ENCODE data around the gene ENAH. TPM values are rescaled to one million over a fixed set of nuclear protein-coding genes. Genes with fewer than 3 reads are reported as not detected.

The ENAH gene
- total RNA-seq, 1 experiment from 2014 or later, result 216 TPM

DNA sequence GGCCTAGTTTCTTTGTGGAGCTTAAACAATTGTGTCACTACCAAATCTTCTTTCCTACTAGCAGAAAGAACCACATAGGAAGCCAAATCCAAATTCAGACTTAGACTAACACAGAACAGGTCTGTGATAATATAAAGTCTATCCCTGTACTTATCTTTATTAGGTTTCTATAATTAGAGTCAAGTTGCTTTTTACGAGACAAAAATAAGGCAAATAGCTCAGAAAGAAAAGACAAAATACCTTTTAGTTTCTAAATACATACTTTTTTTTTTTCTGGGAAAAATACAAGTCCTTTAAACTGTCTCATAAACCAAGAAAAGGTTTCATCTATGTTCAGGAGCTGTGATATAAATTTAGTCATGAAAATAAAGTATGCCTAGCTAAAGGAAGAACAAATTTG, 146.2 kb downstream of the ENAH start:
- Histone ChIP-seq H3K27me3 (replicated peaks) (no peaks in the 10 kb centered on the region), H3K36me3 (peaks cover 33% of the 10 kb centered on the region), H3K4me1 (replicated peaks) (peaks cover 17% of the 10 kb centered on the region), H3K27ac (no peak overlapping the region), H3K4me3 (no peak overlapping the region), H3K9me3 (replicated peaks) (no peaks in the 10 kb centered on the region)
- no peak for DNase-seq (ENCODE audit: low read depth in 1 of 2, low spot score in 2 of 2)

DNA sequence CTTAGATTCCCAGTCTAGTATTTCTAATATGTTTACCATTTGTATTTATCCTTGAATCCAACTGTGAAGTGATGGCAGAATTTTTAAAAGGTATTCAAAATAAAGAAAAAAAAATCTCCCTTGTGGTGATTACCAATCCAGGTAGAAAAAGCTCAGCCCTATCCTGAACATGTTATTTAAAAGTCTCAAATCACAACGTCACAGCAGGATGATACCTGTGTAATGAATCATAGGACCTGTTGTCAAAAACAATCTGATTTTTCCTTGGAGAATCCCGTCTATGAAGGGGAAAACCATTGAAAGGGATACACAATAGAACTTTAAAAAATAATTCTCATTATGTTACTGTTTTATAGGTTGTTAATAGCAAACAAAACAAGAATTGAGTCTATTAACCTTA, 148.1 kb downstream of the ENAH start:
- Histone ChIP-seq H3K9me3 (replicated peaks) (no peaks in the 10 kb centered on the region), H3K27me3 (replicated peaks) (no peaks in the 10 kb centered on the region), H3K4me3 (no peak overlapping the region), H3K36me3 (peaks cover 32% of the 10 kb centered on the region), H3K4me1 (replicated peaks) (peaks cover 12% of the 10 kb centered on the region), H3K27ac (no peak overlapping the region)
- no peak for DNase-seq (ENCODE audit: low read depth in 1 of 2, low spot score in 2 of 2)

DNA sequence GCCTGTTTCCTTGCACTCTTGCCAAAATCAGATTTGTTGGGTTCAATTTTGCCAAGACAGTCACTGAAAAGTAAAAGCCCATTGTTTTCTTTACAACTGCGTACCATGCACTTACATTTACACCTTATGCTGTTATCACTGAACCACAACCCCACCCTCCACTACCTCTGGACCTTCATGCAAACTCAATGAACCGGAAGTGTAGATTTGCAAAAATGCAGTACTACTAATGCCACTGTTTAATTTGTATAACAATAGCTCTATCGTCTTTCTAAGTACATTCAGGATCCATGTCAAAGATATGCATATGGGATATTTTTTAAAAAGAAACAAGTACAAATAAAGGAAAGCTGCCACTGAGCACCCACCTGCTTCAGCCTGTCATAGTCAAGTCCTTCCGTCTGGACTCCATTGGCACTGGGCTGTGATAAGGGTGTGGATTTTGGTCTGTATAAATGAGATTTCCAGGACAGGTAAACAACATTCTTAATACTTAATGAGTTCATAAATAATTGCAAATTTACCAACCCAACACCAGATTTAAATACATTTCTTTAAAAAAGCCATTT, 152.2 kb downstream of the ENAH start:
- H3K4me3 ChIP-seq, result no peak overlapping the region
- peaks cover 44% of the 10 kb centered on the region for H3K36me3 ChIP-seq
- no peaks in the 10 kb centered on the region for H3K4me1 ChIP-seq (replicated peaks)
- H3K27ac ChIP-seq, result no peak overlapping the region
- no peaks in the 10 kb centered on the region for H3K27me3 ChIP-seq (replicated peaks)
- H3K9me3 ChIP-seq (replicated peaks), result no peaks in the 10 kb centered on the region
- DNase-seq (ENCODE audit: low read depth in 1 of 2, low spot score in 2 of 2), result no peak

GRCh38 chr1:225498549-225499136, 154.3 kb downstream of the ENAH start:
- DNase-seq (ENCODE audit: low read depth in 1 of 2, low spot score in 2 of 2), result no peak
- Histone ChIP-seq H3K4me1 (replicated peaks) (no peaks in the 10 kb centered on the region), H3K27ac (no peak overlapping the region), H3K36me3 (peaks cover 41% of the 10 kb centered on the region), H3K4me3 (no peak overlapping the region), H3K9me3 (replicated peaks) (no peaks in the 10 kb centered on the region), H3K27me3 (replicated peaks) (no peaks in the 10 kb centered on the region)

GRCh38 chr1:225494789-225495359, 158.0 kb downstream of the ENAH start:
- Histone ChIP-seq H3K27me3 (replicated peaks) (no peaks in the 10 kb centered on the region), H3K4me3 (no peak overlapping the region), H3K27ac (no peak overlapping the region), H3K36me3 (peaks cover 33% of the 10 kb centered on the region), H3K9me3 (replicated peaks) (no peaks in the 10 kb centered on the region), H3K4me1 (replicated peaks) (no peaks in the 10 kb centered on the region)
- DNase-seq (ENCODE audit: low read depth in 1 of 2, low spot score in 2 of 2), result no peak

GRCh38 chr1:225493591-225494246, 159.2 kb downstream of the ENAH start:
- H3K36me3 ChIP-seq, result peaks cover 24% of the 10 kb centered on the region

DNA sequence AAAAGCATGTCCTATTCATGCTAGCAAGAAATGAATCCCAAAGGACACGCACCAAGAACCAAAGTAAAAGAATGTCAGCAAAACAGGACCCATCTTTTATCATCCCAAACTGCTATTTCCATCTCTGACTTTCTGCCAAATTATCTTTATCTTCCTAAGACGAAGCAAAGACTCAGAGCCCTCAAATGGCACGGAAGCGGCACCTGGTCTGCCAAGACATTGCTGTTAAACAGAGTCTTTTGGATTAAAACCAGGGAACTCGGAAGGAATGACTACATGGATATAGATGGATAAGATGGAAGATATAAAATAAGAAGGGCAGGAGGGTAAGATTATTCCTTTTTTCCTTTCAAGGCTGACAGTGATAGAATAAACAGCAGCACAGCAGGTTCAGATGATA, 164.2 kb downstream of the ENAH start:
- Histone ChIP-seq H3K9me3 (replicated peaks) (no peaks in the 10 kb centered on the region), H3K27me3 (replicated peaks) (no peaks in the 10 kb centered on the region), H3K4me1 (replicated peaks) (no peaks in the 10 kb centered on the region), H3K4me3 (no peak overlapping the region), H3K27ac (no peak overlapping the region), H3K36me3 (no peaks in the 10 kb centered on the region)
- no peak for DNase-seq (ENCODE audit: low read depth in 1 of 2, low spot score in 2 of 2)

More at GRCh38 chr1:225493591-225494246, 159.2 kb downstream of the ENAH start:
- H3K27me3 ChIP-seq (replicated peaks), result no peaks in the 10 kb centered on the region
- no peaks in the 10 kb centered on the region for H3K9me3 ChIP-seq (replicated peaks)
- DNase-seq (ENCODE audit: low read depth in 1 of 2, low spot score in 2 of 2), result no peak
- H3K27ac ChIP-seq, result no peak overlapping the region
- H3K4me1 ChIP-seq (replicated peaks), result no peaks in the 10 kb centered on the region
- no peak overlapping the region for H3K4me3 ChIP-seq

DNA sequence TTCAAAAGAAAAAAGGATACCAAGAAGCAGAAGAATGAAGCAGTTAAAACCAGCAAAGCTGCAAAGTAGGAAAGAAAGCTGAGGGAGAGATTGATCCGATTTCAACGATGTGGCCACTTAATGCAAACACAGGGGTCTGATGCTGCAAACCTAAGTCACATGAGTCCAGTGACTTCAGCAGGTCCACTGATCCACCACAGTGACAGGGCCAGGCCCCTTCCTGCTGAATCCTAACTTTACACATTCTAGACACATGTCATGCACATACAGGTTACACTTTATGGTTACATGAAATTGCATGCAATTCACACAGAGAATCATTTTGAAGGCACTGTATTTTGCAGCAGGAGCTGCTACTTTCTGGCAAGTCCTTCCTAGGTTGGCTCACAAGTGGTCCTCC, 166.1 kb downstream of the ENAH start:
- H3K27me3 ChIP-seq (replicated peaks), result no peaks in the 10 kb centered on the region
- H3K36me3 ChIP-seq, result no peaks in the 10 kb centered on the region
- no peak overlapping the region for H3K27ac ChIP-seq
- no peaks in the 10 kb centered on the region for H3K9me3 ChIP-seq (replicated peaks)
- no peak for DNase-seq (ENCODE audit: low read depth in 1 of 2, low spot score in 2 of 2)
- H3K4me3 ChIP-seq, result no peak overlapping the region
- peaks cover 6% of the 10 kb centered on the region; the same call in 1 of the 2 replicates for H3K4me1 ChIP-seq (replicated peaks)

DNA sequence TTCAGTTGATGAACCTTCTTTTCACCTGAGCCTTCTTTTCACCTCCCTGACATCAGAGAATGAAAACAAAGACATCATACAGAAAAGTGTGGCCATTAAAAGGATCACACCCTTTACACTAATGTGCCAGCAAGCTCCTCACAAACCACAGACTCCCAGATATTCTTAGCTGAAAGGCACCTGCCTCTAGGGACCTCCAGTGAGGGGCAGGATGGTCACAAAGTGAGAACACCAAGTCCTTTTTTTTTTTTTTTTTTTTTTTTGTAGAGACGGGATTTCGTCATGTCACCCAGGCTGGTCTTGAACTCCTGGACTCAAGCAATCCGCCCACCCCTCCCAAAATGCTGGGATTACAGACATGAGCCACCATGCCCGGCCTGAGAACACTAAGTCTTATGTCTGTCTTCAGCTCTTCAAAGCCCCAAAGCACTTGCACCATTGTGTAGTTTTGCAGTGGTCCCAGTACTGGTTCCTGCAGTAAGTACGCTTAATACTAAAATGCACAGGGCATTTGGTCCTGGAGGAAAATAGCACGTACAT, 166.9 kb downstream of the ENAH start:
- H3K9me3 ChIP-seq (replicated peaks), result no peaks in the 10 kb centered on the region
- H3K4me1 ChIP-seq (replicated peaks), result peaks cover 6% of the 10 kb centered on the region; the same call in 1 of the 2 replicates
- no peak overlapping the region for H3K27ac ChIP-seq
- no peak for DNase-seq (ENCODE audit: low read depth in 1 of 2, low spot score in 2 of 2)
- H3K27me3 ChIP-seq (replicated peaks), result no peaks in the 10 kb centered on the region
- no peak overlapping the region for H3K4me3 ChIP-seq
- H3K36me3 ChIP-seq, result no peaks in the 10 kb centered on the region

DNA sequence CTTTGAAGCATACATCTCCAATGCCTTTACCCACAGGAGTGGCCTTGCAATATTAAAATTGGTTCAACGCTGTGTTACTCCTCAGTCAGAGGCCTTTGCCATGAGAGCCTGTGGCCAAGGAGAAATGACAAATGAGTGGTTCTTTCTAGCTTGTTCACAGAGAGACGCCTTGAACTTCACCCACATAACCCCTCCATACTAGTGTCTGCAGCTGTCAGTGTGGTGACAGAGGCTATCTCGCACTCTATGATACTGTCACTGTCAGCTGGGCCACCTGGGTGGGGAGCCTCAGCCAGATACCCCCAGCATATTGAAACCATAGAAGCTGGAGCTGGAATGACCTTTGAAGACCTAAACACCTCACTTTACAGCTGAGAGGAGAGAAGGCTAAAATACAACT, 167.7 kb downstream of the ENAH start:
- Histone ChIP-seq H3K36me3 (no peaks in the 10 kb centered on the region), H3K27ac (no peak overlapping the region), H3K4me1 (replicated peaks) (peaks cover 6% of the 10 kb centered on the region; the same call in 1 of the 2 replicates), H3K4me3 (no peak overlapping the region), H3K9me3 (replicated peaks) (no peaks in the 10 kb centered on the region), H3K27me3 (replicated peaks) (no peaks in the 10 kb centered on the region)
- DNase-seq (ENCODE audit: low read depth in 1 of 2, low spot score in 2 of 2), result no peak

GRCh38 chr1:225484657-225485214, 168.2 kb downstream of the ENAH start:
- DNase-seq (ENCODE audit: low read depth in 1 of 2, low spot score in 2 of 2), result no peak
- H3K4me1 ChIP-seq (replicated peaks), result peaks cover 6% of the 10 kb centered on the region; the same call in 1 of the 2 replicates
- H3K27ac ChIP-seq, result no peak overlapping the region
- no peaks in the 10 kb centered on the region for H3K36me3 ChIP-seq
- no peaks in the 10 kb centered on the region for H3K27me3 ChIP-seq (replicated peaks)
- H3K4me3 ChIP-seq, result no peak overlapping the region
- no peaks in the 10 kb centered on the region for H3K9me3 ChIP-seq (replicated peaks)

DNA sequence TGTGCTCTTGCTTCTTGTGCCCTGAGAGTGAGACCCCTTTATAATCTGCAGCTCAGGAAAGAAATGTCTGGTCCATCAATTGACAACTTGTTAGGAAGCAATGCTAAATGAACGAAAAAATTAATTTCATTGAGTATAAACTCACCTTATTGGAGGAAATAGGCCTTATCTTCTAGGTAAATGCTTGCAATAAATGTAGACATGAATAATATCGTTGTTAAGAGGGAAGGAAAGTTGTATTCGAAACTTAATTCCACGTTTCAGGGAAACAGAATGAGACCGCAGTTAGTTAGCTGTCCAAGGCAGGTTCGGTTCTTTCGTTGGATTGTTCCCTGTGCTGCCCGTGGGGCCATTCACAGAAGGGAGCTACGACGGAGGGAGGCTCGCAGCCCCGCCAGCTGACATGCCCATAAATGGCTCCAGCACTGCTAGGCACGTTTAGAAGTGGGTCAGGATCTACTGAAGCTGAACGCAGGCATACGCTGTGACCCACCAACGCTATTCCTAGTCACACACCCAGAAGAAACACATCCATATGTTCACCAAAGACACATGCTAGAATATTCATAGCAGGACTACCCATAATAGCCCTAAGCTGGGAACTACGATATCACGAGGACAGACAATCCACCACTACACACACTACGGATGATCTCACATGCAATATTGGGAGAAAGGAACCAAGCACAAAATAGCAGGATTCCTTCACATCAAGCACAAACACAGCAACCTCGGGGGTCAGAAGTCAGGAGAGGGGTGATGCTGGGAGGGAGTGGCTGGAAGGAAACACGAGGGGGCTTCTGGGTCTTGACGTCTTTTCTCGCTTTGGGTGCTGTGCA, 168.9 kb downstream of the ENAH start:
- no peak for DNase-seq (ENCODE audit: low read depth in 1 of 2, low spot score in 2 of 2)
- Histone ChIP-seq H3K9me3 (replicated peaks) (no peaks in the 10 kb centered on the region), H3K4me3 (no peak overlapping the region), H3K36me3 (no peaks in the 10 kb centered on the region), H3K4me1 (replicated peaks) (peaks cover 6% of the 10 kb centered on the region; the same call in 1 of the 2 replicates), H3K27ac (no peak overlapping the region), H3K27me3 (replicated peaks) (no peaks in the 10 kb centered on the region)

- DNase-seq (ENCODE audit: low read depth in 1 of 2, low spot score in 2 of 2), result no peak
- H3K27me3 ChIP-seq (replicated peaks), result no peaks in the 10 kb centered on the region
- H3K4me1 ChIP-seq (replicated peaks), result peaks cover 6% of the 10 kb centered on the region; the same call in 1 of the 2 replicates
- no peak overlapping the region for H3K4me3 ChIP-seq
- no peaks in the 10 kb centered on the region for H3K9me3 ChIP-seq (replicated peaks)
- no peaks in the 10 kb centered on the region for H3K36me3 ChIP-seq
- H3K27ac ChIP-seq, result no peak overlapping the region
Observed at GRCh38 chr1:225482421-225482950, 170.4 kb downstream of the ENAH start.

Data from SJSA1 (cell line).